Tibial nerve (tissue), 4 donors: Measurements from ENCODE around the gene MBP. TPM values are rescaled to one million over a fixed set of nuclear protein-coding genes. Genes with fewer than 3 reads are reported as not detected.
A peak's percentile ranks its signal among the peaks of the same experiment; 100 is the strongest.

Source experiments
- DNase-seq, 2 donors: peaks; one replicate each; pipeline ENCODE4 v3.0.0-alpha.2; 2019; ENCODE audit warnings: low spot score in 2 of 2
- H3K27ac ChIP-seq, 4 donors: fragments of 200-600 bp; sonication (generic) in 3 of 4; one replicate each; pipeline ENCODE4 v1.5.1; 2017 to 2019; ENCODE audit warnings: mild to moderate bottlenecking in 1 of 4
- H3K27me3 ChIP-seq, 2 donors: fragments of 200-600 bp; sonication (generic) in 1 of 2; one replicate each; pipeline versions ENCODE4 v1.5.1 to v1.6.0; 2017 to 2019
- H3K36me3 ChIP-seq, 3 donors: fragments of 200-600 bp; sonication (generic); one replicate each; pipeline ENCODE4 v1.5.1; 2018 to 2019
- H3K4me1 ChIP-seq, 4 donors: fragments of 200-600 bp; sonication (generic) in 3 of 4; one replicate each; pipeline ENCODE4 v1.5.1; 2017 to 2019
- H3K4me3 ChIP-seq, 4 donors: fragments of 200-600 bp; sonication (generic) in 3 of 4; one replicate each; pipeline ENCODE4 v1.5.1; 2017 to 2019; ENCODE audit warnings: mild to moderate bottlenecking in 1 of 4, moderate library complexity in 1 of 4
- H3K9me3 ChIP-seq, 4 donors: fragments of 200-600 bp; sonication (generic) in 3 of 4; one replicate each; pipeline ENCODE4 v1.5.1; 2017 to 2019
- CTCF ChIP-seq, 5 experiments: fragments of 200-600 bp in 3 of 5; fragments of 450-650 bp in 2 of 5; sonication (generic) in 3 of 5; IDR thresholded peaks; one replicate each; pipeline ENCODE4 v1.5.1; 2016 to 2019; ENCODE audit warnings: antibody characterized with exemption in 5 of 5, mild to moderate bottlenecking in 3 of 5, moderate library complexity in 2 of 5
- EP300 ChIP-seq, 2 donors: sonication (generic); formaldehyde crosslinking; IDR thresholded peaks; one replicate each; pipeline ENCODE4 v1.6.1; 2017; ENCODE audit warnings: antibody characterized with exemption in 2 of 2, mild to moderate bottlenecking in 1 of 2
- POLR2A ChIP-seq, 2 donors: fragments of 450-650 bp; IDR thresholded peaks; one replicate each; pipeline ENCODE4 v1.6.1; 2017; ENCODE audit warnings: antibody characterized with exemption in 2 of 2, mild to moderate bottlenecking in 2 of 2, moderate library complexity in 2 of 2
- WGBS, 2 donors: methylation state at CpG; one replicate each; pipeline ENCODE4 v1.1.5; 2018; 5-methylcytosine and 5-hydroxymethylcytosine counted together
- total RNA-seq, 4 donors: library from RNA; depleted of rRNA; stranded (reverse); fragments of >200 nt; gene quantifications; one replicate each; pipeline ENCODE4 v1.1.0, GENCODE V29; 2016

Gene MBP
- total RNA-seq, 4 donors from 2014 or later: 831 to 1,485 (median 1,405) TPM

- peaks cover 0 to 45% (median 0%) of the 10 kb centered on the region in 3 donors for H3K36me3 ChIP-seq
- peaks cover 0 to 27% (median 4%) of the 10 kb centered on the region in 4 donors for H3K4me1 ChIP-seq
- TF ChIP-seq EP300 (IDR thresholded peaks at IDR 0.05): no peak
- 59 to 71% methylated on average over 23 of the region's 23 CpGs for WGBS, 2 donors
- no peak overlapping the region for H3K4me3 ChIP-seq
- no peak for DNase-seq
- H3K27me3 ChIP-seq: no peaks in the 10 kb centered on the region
- peak overlapping the region; percentile 1 to 42 (median 14) for H3K27ac ChIP-seq
- no peaks in the 10 kb centered on the region for H3K9me3 ChIP-seq
Measured at GRCh38 chr18:76980663-76981395, 151.8 kb downstream of the MBP start.

GRCh38 chr18:76979906-76980305 is 152.7 kb downstream of the MBP start:
- Histone ChIP-seq H3K27ac (peak overlapping the region in 3 of 4 donors; percentile 1 to 61 (median 42)), H3K4me3 (no peak overlapping the region), H3K9me3 (no peaks in the 10 kb centered on the region), H3K27me3 (no peaks in the 10 kb centered on the region), H3K36me3 (peaks cover 0 to 36% (median 0%) of the 10 kb centered on the region in 3 donors), H3K4me1 (peaks cover 0 to 27% (median 4%) of the 10 kb centered on the region in 4 donors)
- DNase-seq: no peak
- no peak for TF ChIP-seq CTCF (IDR thresholded peaks at IDR 0.05)
- no peak for TF ChIP-seq EP300 (IDR thresholded peaks at IDR 0.05)
- 64 to 68% methylated on average over 17 of the region's 17 CpGs for WGBS, 2 donors

- Histone ChIP-seq H3K9me3 (no peaks in the 10 kb centered on the region), H3K27me3 (no peaks in the 10 kb centered on the region), H3K4me3 (no peak overlapping the region), H3K27ac (peak overlapping the region in 2 of 4 donors; percentile 42 to 61), H3K36me3 (peaks cover 0 to 31% (median 0%) of the 10 kb centered on the region in 3 donors), H3K4me1 (peaks cover 0 to 27% (median 4%) of the 10 kb centered on the region in 4 donors)
- TF ChIP-seq POLR2A (IDR thresholded peaks at IDR 0.05): no peak
- no peak for TF ChIP-seq CTCF (IDR thresholded peaks at IDR 0.05)
- TF ChIP-seq EP300 (IDR thresholded peaks at IDR 0.05): peak in 1 of 2 donors; percentile 24
- WGBS, 2 donors: 82 to 83% methylated on average over 24 to 30 of the region's 31 CpGs
- DNase-seq: no peak
Measured at GRCh38 chr18:76979111-76979751, 153.4 kb downstream of the MBP start.

GRCh38 chr18:76978616-76979015 is 154.0 kb downstream of the MBP start:
- H3K9me3 ChIP-seq: no peaks in the 10 kb centered on the region
- peaks cover 0 to 31% (median 0%) of the 10 kb centered on the region in 3 donors for H3K36me3 ChIP-seq
- no peak overlapping the region for H3K4me3 ChIP-seq
- no peak overlapping the region for H3K27ac ChIP-seq
- TF ChIP-seq EP300 (IDR thresholded peaks at IDR 0.05) (no peak), CTCF (IDR thresholded peaks at IDR 0.05) (no peak), POLR2A (IDR thresholded peaks at IDR 0.05) (no peak)
- peaks cover 0 to 24% (median 4%) of the 10 kb centered on the region in 4 donors for H3K4me1 ChIP-seq
- 78 to 84% methylated on average over 14 of the region's 14 CpGs for WGBS, 2 donors
- H3K27me3 ChIP-seq: no peaks in the 10 kb centered on the region
- DNase-seq: no peak

- Histone ChIP-seq H3K4me1 (peaks cover 0 to 16% (median 2%) of the 10 kb centered on the region in 4 donors), H3K27ac (peak overlapping the region in 1 of 4 donors; percentile 5), H3K36me3 (peaks cover 0 to 31% (median 0%) of the 10 kb centered on the region in 3 donors), H3K9me3 (no peaks in the 10 kb centered on the region), H3K27me3 (no peaks in the 10 kb centered on the region), H3K4me3 (no peak overlapping the region)
- 51 to 59% methylated on average over 11 of the region's 11 CpGs for WGBS, 2 donors
- no peak for DNase-seq
- TF ChIP-seq POLR2A (IDR thresholded peaks at IDR 0.05) (no peak), CTCF (IDR thresholded peaks at IDR 0.05) (no peak), EP300 (IDR thresholded peaks at IDR 0.05) (no peak)
Measured at GRCh38 chr18:76977684-76978232, 154.8 kb downstream of the MBP start.
